Frontal cortex (tissue), 4 donors: ENCODE results near the gene TSHZ1. TPM values are rescaled to one million over a fixed set of nuclear protein-coding genes. Genes with fewer than 3 reads are reported as not detected.
"Not testable (repeated sequence)": the region's sequence is repeated elsewhere in the genome, so short reads cannot be mapped to it uniquely, and the experiment has no call there.

Experiments used
- DNase-seq, 2 donors: peaks; one replicate each; pipeline ENCODE4 v3.0.0; 2012; ENCODE audit warnings: low spot score in 2 of 2
- FAIRE-seq: peaks from 2 replicates; lab custom pipeline; 2012; peaks lifted over from hg19 to GRCh38; lab: Jason Lieb, UNC
- total RNA-seq: library from RNA; depleted of rRNA; stranded (reverse); fragments of >200 nt; gene quantifications from one replicate; pipeline ENCODE4 v1.2.3, GENCODE V29; 2014
- donor health status: control.
- donor health status: control.
- donor health status: control.

TSHZ1 gene
- total RNA-seq, 1 donor from 2014 or later = 7.3 TPM

- no peak for FAIRE-seq
- DNase-seq = no peak
These were observed 114.2 kb downstream of the TSHZ1 start for GRCh38 chr18:75324686-75325257.

- FAIRE-seq, DNase-seq: not testable (repeated sequence)
These were observed 119.2 kb downstream of the TSHZ1 start for GRCh38 chr18:75329753-75330152.

GRCh38 chr18:75330308-75330707 lies 119.7 kb downstream of the TSHZ1 start:
- no peak for FAIRE-seq
- no peak for DNase-seq

- DNase-seq (no peak), FAIRE-seq (no peak)
These were observed 124.3 kb downstream of the TSHZ1 start for GRCh38 chr18:75334869-75335268.

GRCh38 chr18:75335511-75335910 lies 124.9 kb downstream of the TSHZ1 start:
- FAIRE-seq (no peak), DNase-seq (no peak)

GRCh38 chr18:75336767-75337166 lies 126.2 kb downstream of the TSHZ1 start:
- FAIRE-seq (no peak), DNase-seq (no peak)

GRCh38 chr18:75337348-75337747 lies 126.8 kb downstream of the TSHZ1 start:
- DNase-seq (no peak), FAIRE-seq (no peak)

GRCh38 chr18:75338631-75339030 lies 128.0 kb downstream of the TSHZ1 start:
- no peak for FAIRE-seq
- no peak for DNase-seq

Other genes with a start within 250 kb of the TSHZ1 start
- 16.7 TPM for gene PTGR3, start 1.7 kb upstream of the TSHZ1 start, total RNA-seq
- not detected for gene SMIM21, start 216.9 kb downstream of the TSHZ1 start, total RNA-seq